Duodenal mucosa (tissue), 2 donors: ENCODE measurements around the gene SLC2A9.

Source experiments
- H3K27ac ChIP-seq: one replicate; pipeline ENCODE4 v1.7.0; 2013; ENCODE audit warnings: low read depth, low read length
- H3K27me3 ChIP-seq, 2 donors: one replicate each; pipeline ENCODE4 v1.7.0; 2013; ENCODE audit warnings: low read length in 2 of 2, control low read depth in 1 of 2; ENCODE audit not compliant: insufficient read depth in 2 of 2, control insufficient read depth in 1 of 2
- H3K36me3 ChIP-seq, 2 donors: one replicate each; pipeline ENCODE4 v1.7.0; 2013; ENCODE audit warnings: low read length in 2 of 2, control low read depth in 1 of 2; ENCODE audit not compliant: insufficient read depth in 2 of 2, control insufficient read depth in 1 of 2
- H3K4me1 ChIP-seq, 2 donors: one replicate each; pipeline ENCODE4 v1.7.0; 2013; ENCODE audit warnings: low read length in 2 of 2, control low read depth in 1 of 2; ENCODE audit not compliant: insufficient read depth in 2 of 2, control insufficient read depth in 1 of 2
- H3K4me3 ChIP-seq, 2 donors: one replicate each; pipeline ENCODE4 v1.7.0; 2013; ENCODE audit warnings: low read length in 2 of 2, low read depth in 1 of 2
- H3K9ac ChIP-seq, 2 donors: one replicate each; pipeline ENCODE4 v1.7.0; 2013; ENCODE audit warnings: low read length in 2 of 2, low read depth in 1 of 2
- H3K9me3 ChIP-seq, 2 donors: one replicate each; pipeline ENCODE4 v1.7.0; 2013; ENCODE audit warnings: low read length in 2 of 2, control low read depth in 1 of 2; ENCODE audit not compliant: control insufficient read depth in 1 of 2

The SLC2A9 gene

GRCh38 chr4:9999956-10000561, 21.2 kb downstream of the SLC2A9 start:
- Histone ChIP-seq H3K27ac (no peak overlapping the region), H3K9me3 (no peaks in the 10 kb centered on the region), H3K36me3 (no peaks in the 10 kb centered on the region), H3K27me3 (no peaks in the 10 kb centered on the region), H3K4me3 (no peak overlapping the region), H3K4me1 (peaks cover 44 to 60% of the 10 kb centered on the region in 2 donors), H3K9ac (no peak overlapping the region)

- Histone ChIP-seq H3K4me1 (peaks cover 51 to 54% of the 10 kb centered on the region in 2 donors), H3K9ac (no peak overlapping the region), H3K9me3 (no peaks in the 10 kb centered on the region), H3K4me3 (no peak overlapping the region), H3K27me3 (no peaks in the 10 kb centered on the region), H3K36me3 (no peaks in the 10 kb centered on the region), H3K27ac (no peak overlapping the region)
These were observed 23.4 kb downstream of the SLC2A9 start for GRCh38 chr4:9997886-9998285.

DNA sequence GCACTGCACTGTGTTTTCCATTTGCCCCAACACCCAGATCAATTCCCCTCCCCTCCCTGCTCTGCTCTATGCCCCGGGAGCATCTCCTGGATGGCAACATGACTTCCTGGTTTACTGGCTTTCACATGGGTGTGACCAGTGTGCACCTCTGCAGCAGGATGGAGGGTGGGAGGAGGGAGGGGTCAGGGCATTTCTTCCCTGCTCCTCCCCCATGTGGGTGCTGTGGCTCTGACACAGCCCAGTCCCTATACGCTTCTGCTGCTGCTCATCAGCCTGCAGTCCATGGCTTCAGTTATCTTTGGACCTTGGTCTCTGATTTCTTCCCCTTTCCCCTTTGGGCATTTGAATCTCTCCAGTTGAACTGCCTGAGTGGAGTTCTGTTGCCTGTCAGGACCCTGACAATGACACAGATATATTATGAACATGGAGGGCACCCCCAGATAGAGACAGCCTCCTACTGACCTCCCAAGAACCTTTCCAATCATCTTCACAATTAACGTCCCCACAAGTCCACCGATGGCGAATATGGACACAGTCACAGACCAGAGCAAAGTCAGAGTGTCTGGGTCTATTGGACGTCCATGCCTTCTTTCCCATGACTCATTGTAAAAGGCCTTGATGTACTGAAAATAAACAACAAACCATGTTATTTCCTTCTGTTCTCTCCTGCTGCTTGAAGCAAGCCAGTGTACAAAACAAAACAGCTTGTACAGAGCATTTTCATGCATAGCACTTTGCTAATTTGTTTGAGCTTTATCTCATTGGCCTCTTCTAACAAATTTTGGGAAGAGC, 24.8 kb downstream of the SLC2A9 start:
- Histone ChIP-seq H3K27ac (no peak overlapping the region), H3K4me3 (no peak overlapping the region), H3K36me3 (no peaks in the 10 kb centered on the region), H3K27me3 (no peaks in the 10 kb centered on the region), H3K9ac (no peak overlapping the region), H3K4me1 (peaks cover 38 to 43% of the 10 kb centered on the region in 2 donors), H3K9me3 (no peaks in the 10 kb centered on the region)

- Histone ChIP-seq H3K9me3 (no peaks in the 10 kb centered on the region), H3K9ac (no peak overlapping the region), H3K27ac (no peak overlapping the region), H3K4me1 (peaks cover 31 to 35% of the 10 kb centered on the region in 2 donors), H3K27me3 (no peaks in the 10 kb centered on the region), H3K4me3 (peak overlapping the region in 1 of 2 donors; percentile 29), H3K36me3 (peaks cover 0 to 2% of the 10 kb centered on the region in 2 donors)
These were observed 26.9 kb downstream of the SLC2A9 start for GRCh38 chr4:9994246-9994847.

- no peak overlapping the region for H3K27ac ChIP-seq
- H3K9me3 ChIP-seq, result peaks cover 0 to 2% of the 10 kb centered on the region in 2 donors
- H3K27me3 ChIP-seq, result no peaks in the 10 kb centered on the region
- no peak overlapping the region for H3K9ac ChIP-seq
- peaks cover 0 to 10% of the 10 kb centered on the region in 2 donors for H3K36me3 ChIP-seq
- no peak overlapping the region for H3K4me3 ChIP-seq
- H3K4me1 ChIP-seq, result peaks cover 14 to 17% of the 10 kb centered on the region in 2 donors
These were observed 31.2 kb downstream of the SLC2A9 start for GRCh38 chr4:9989918-9990635.

GRCh38 chr4:9988933-9989332, 32.4 kb downstream of the SLC2A9 start:
- H3K4me1 ChIP-seq, result peaks cover 5 to 8% of the 10 kb centered on the region in 2 donors
- peaks cover 0 to 2% of the 10 kb centered on the region in 2 donors for H3K9me3 ChIP-seq
- no peak overlapping the region for H3K9ac ChIP-seq
- peaks cover 5 to 18% of the 10 kb centered on the region in 2 donors for H3K36me3 ChIP-seq
- no peak overlapping the region for H3K4me3 ChIP-seq
- H3K27ac ChIP-seq, result no peak overlapping the region
- H3K27me3 ChIP-seq, result no peaks in the 10 kb centered on the region

DNA sequence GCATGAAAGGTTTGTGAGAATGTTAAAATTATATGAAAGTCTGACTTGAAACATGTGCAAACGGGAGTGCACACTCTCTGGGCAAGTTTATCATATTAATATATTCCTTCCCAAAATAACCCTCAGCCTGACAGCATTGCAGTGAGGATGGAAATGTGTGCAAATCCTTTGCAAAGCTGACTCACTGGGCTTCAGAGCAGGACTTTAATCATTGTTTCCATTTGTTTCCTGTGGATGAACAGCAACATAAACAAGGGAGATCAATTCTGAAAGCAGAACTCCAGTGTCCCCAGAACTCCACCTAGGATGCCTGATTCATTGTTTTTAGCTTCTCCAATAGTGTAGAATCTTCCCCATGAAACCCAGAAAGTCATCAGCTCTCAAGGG, 32.9 kb downstream of the SLC2A9 start:
- peaks cover 5 to 18% of the 10 kb centered on the region in 2 donors for H3K36me3 ChIP-seq
- H3K4me1 ChIP-seq, result peaks cover 0 to 4% of the 10 kb centered on the region in 2 donors
- H3K9ac ChIP-seq, result no peak overlapping the region
- no peak overlapping the region for H3K27ac ChIP-seq
- no peaks in the 10 kb centered on the region for H3K27me3 ChIP-seq
- no peak overlapping the region for H3K4me3 ChIP-seq
- H3K9me3 ChIP-seq, result peaks cover 0 to 2% of the 10 kb centered on the region in 2 donors

GRCh38 chr4:9987749-9988362, 33.4 kb downstream of the SLC2A9 start:
- Histone ChIP-seq H3K4me3 (no peak overlapping the region), H3K36me3 (peaks cover 5 to 18% of the 10 kb centered on the region in 2 donors), H3K4me1 (peaks cover 0 to 4% of the 10 kb centered on the region in 2 donors), H3K27ac (no peak overlapping the region), H3K27me3 (no peaks in the 10 kb centered on the region), H3K9me3 (peaks cover 0 to 2% of the 10 kb centered on the region in 2 donors), H3K9ac (no peak overlapping the region)

DNA sequence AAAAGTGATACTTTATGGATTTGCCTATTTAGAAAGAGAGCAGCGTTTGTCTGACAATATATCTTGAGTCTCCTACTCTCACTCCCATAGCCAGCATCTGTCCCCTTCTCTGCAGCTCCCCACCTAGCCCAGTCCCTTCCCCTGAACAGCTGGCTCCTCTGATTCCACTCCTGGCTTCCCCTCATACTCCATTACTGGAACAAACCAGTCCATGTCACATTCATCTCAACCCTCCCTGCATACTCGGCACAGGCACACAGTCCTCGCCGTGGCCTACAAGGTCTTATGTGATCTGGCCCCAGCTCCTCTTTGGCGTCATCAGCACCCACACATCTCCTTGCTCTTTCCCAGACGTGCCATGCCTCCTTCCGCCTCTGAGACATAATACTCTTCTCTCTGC, 36.7 kb downstream of the SLC2A9 start:
- H3K27me3 ChIP-seq, result no peaks in the 10 kb centered on the region
- no peak overlapping the region for H3K27ac ChIP-seq
- H3K36me3 ChIP-seq, result peaks cover 5 to 27% of the 10 kb centered on the region in 2 donors
- H3K9me3 ChIP-seq, result peaks cover 0 to 2% of the 10 kb centered on the region in 2 donors
- no peak overlapping the region for H3K9ac ChIP-seq
- no peak overlapping the region for H3K4me3 ChIP-seq
- peaks cover 0 to 4% of the 10 kb centered on the region in 2 donors for H3K4me1 ChIP-seq
